K562 (cell line): ENCODE measurements around the gene NDUFA3. TPM values are rescaled to one million over a fixed set of nuclear protein-coding genes. Genes with fewer than 3 reads are reported as not detected.

Experiments
- ATAC-seq: fragments of 200-7000 bp; cut with Tn5 transposase; 3 replicates; pipeline ENCODE4 v1.9.1; 2020; ENCODE audit warnings: moderate library complexity
- BruUV-seq: library from RNA; stranded (reverse); fragments of 400-500 nt; replicated peaks from 2 replicates; lab custom pipeline; 2021; lab: Mats Ljungman, UMichigan
- CTCF ChIA-PET: fragments of 300-600 bp; formaldehyde crosslinking; extraction: SDS; loops from one replicate; lab custom pipeline; 2021; ENCODE audit warnings: low intra/inter-chr PET ratio; lab: Yijun Ruan, JAX
- POLR2A ChIA-PET: fragments of 300-600, 350-650 bp; sonication (Branson Sonifier 250); formaldehyde crosslinking; extraction: SDS; loops from one replicate; lab custom pipeline; 2021; ENCODE audit warnings: antibody characterized with exemption, inconsistent platforms; lab: Yijun Ruan, JAX
- DNase-seq, 4 experiments: peaks; one replicate each; pipeline versions ENCODE4 v3.0.0 to v3.0.0-alpha.2; 2011 to 2018; ENCODE audit warnings: low spot score in 3 of 4, mixed read lengths in 3 of 4; ENCODE audit errors: extremely low read depth in 1 of 4
- FAIRE-seq: peaks from 2 replicates; lab custom pipeline; 2011; peaks lifted over from hg19 to GRCh38; lab: Jason Lieb, UNC
- H2AFZ ChIP-seq: 2 replicates; pipeline ENCODE4 v1.6.0; 2011; ENCODE audit warnings: low read depth, low read length, control low read depth, inconsistent platforms
- H3K27ac ChIP-seq: fragments of 200-600 bp; 3 replicates; pipeline ENCODE4 v1.8.0; 2011; ENCODE audit warnings: low read depth, mild to moderate bottlenecking, control low read depth, inconsistent platforms, low read length, moderate library complexity, mixed read lengths; ENCODE audit errors: extremely low read depth
- H3K27me3 ChIP-seq, 2 experiments: fragments of 300-600 bp in 1 of 2; 2 replicates in 1 of 2; 3 replicates in 1 of 2; pipeline versions ENCODE4 v1.6.0 to v1.8.0; 2011; ENCODE audit warnings: inconsistent platforms in 2 of 2, low read length in 2 of 2, mild to moderate bottlenecking in 1 of 2, mixed read lengths in 1 of 2, moderate library complexity in 1 of 2; ENCODE audit not compliant: control insufficient read depth in 2 of 2, insufficient read depth in 2 of 2
- H3K36me3 ChIP-seq: fragments of 300-600 bp; 3 replicates; pipeline ENCODE4 v1.8.0; 2011; ENCODE audit warnings: mild to moderate bottlenecking, low read length, inconsistent platforms; ENCODE audit not compliant: control insufficient read depth, insufficient read depth
- H3K4me1 ChIP-seq, 2 experiments: fragments of 200-600 bp in 1 of 2; replicated peaks in 1 of 2; 2 replicates in 1 of 2; 3 replicates in 1 of 2; pipeline versions ENCODE4 v1.5.1 to v1.8.0; 2011; ENCODE audit warnings: inconsistent platforms in 2 of 2, low read length in 2 of 2, mild to moderate bottlenecking in 1 of 2, mixed read lengths in 1 of 2, moderate library complexity in 1 of 2; ENCODE audit not compliant: control insufficient read depth in 2 of 2, insufficient read depth in 2 of 2
- H3K4me2 ChIP-seq: 2 replicates; pipeline ENCODE4 v1.6.1; 2011; ENCODE audit warnings: low read length, control low read depth, inconsistent platforms, mixed read lengths; ENCODE audit not compliant: insufficient read depth
- H3K4me3 ChIP-seq: fragments of 200-600 bp; sonication (generic), shearing (Covaris generic); 2 replicates; pipeline ENCODE4 v1.5.1; 2016; ENCODE audit warnings: control low read depth, inconsistent platforms
- H3K79me2 ChIP-seq: fragments of 200-600 bp; 3 replicates; pipeline ENCODE4 v1.8.0; 2011; ENCODE audit warnings: low read length, inconsistent platforms; ENCODE audit not compliant: control insufficient read depth, insufficient read depth
- H3K9ac ChIP-seq, 2 experiments: 2 replicates each; pipeline versions ENCODE4 v1.6.0 to v1.6.1; 2011; ENCODE audit warnings: low read depth in 2 of 2, low read length in 2 of 2, control low read depth in 1 of 2, inconsistent platforms in 1 of 2, mild to moderate bottlenecking in 1 of 2, mixed read lengths in 1 of 2; ENCODE audit not compliant: insufficient read depth in 1 of 2
- H3K9me1 ChIP-seq: one replicate; pipeline ENCODE4 v1.6.0; 2011; ENCODE audit warnings: inconsistent platforms, mild to moderate bottlenecking, low read length, moderate library complexity; ENCODE audit not compliant: control insufficient read depth, insufficient read depth
- H3K9me3 ChIP-seq: replicated peaks from 2 replicates; pipeline ENCODE4 v1.5.1; 2011; ENCODE audit warnings: low read depth, low read length, inconsistent platforms; ENCODE audit not compliant: control insufficient read depth, insufficient read depth
- H4K20me1 ChIP-seq: replicated peaks from 2 replicates; pipeline ENCODE4 v1.6.1; 2011; ENCODE audit warnings: low read length, inconsistent platforms, mixed read lengths; ENCODE audit not compliant: control insufficient read depth, insufficient read depth
- CREBBP ChIP-seq: IDR thresholded peaks from one replicate; pipeline ENCODE4 v1.6.1; 2012; ENCODE audit warnings: low read depth, mild to moderate bottlenecking, control low read depth, inconsistent platforms, low read length
- PHF21A ChIP-seq: fragments of 450-650 bp; IDR thresholded peaks from 2 replicates; pipeline ENCODE4 v1.6.1; 2017; ENCODE audit warnings: low read depth, borderline replicate concordance
- POLR2B ChIP-seq: fragments of 450-650 bp; IDR thresholded peaks from 2 replicates; pipeline ENCODE4 v1.6.1; 2018; ENCODE audit warnings: low read depth; ENCODE audit not compliant: partially characterized antibody
- RBFOX2 ChIP-seq: fragments of 200-400 bp; formaldehyde crosslinking; IDR thresholded peaks from 2 replicates; pipeline ENCODE4 v1.6.1; 2017; ENCODE audit warnings: low read depth, mild to moderate bottlenecking, low read length, moderate library complexity
- WGBS: fragments of 100-300 bp; shearing (Covaris generic); methylation state at CpG from one replicate; pipeline ENCODE4 v1.1.6; 2016; ENCODE audit warnings: low coverage, mixed read lengths; ENCODE audit not compliant: insufficient coverage; ENCODE audit errors: missing lambda C conversion rate; 5-methylcytosine and 5-hydroxymethylcytosine counted together
- in situ Hi-C: fragments of 300-500 bp; cut with MboI; formaldehyde crosslinking; loops from 4 replicates; pipeline ENCODE4 v1.15.0; 2018; ENCODE audit warnings: inconsistent platforms, mixed read lengths
- intact Hi-C: fragments of 100-400 bp; cut with micrococcal nuclease; formaldehyde crosslinking; loops from 2 replicates; pipeline ENCODE4 v1.14.2; 2022
- polyA plus RNA-seq, 8 experiments: library from polyadenylated mRNA; depleted of rRNA in 4 of 8; stranded (reverse) in 5 of 8; unstranded in 3 of 8; fragments of >200 nt; fragmentation: Nextera tagmentation in 2 of 8; fragmentation: Illumina TruSeq in 1 of 8; extraction: Ambion mirVana in 2 of 8; extraction: Trizol in 1 of 8; gene quantifications; 2 replicates each; pipeline versions ENCODE4 v1.2.1 to v1.2.3, GENCODE V29; 2011 to 2014; ENCODE audit warnings: inconsistent platforms in 1 of 8, missing spikeins in 1 of 8
- total RNA-seq, 7 experiments: library from RNA; depleted of rRNA in 6 of 7; stranded (reverse); fragments of >200 nt in 6 of 7; fragmentation: Illumina TruSeq in 2 of 7; extraction: Trizol in 2 of 7; gene quantifications; 2 replicates each; pipeline versions ENCODE4 v1.2.1 to v1.2.3, GENCODE V29; 2011 to 2021; ENCODE audit warnings: low replicate concordance in 1 of 7

The NDUFA3 gene
- total and polyA plus RNA-seq, 9 of the 15 experiments (the other 6 are each of a cell fraction or from before 2014, with no cell fraction given) = 39.2 to 279 (median 138) TPM

DNA sequence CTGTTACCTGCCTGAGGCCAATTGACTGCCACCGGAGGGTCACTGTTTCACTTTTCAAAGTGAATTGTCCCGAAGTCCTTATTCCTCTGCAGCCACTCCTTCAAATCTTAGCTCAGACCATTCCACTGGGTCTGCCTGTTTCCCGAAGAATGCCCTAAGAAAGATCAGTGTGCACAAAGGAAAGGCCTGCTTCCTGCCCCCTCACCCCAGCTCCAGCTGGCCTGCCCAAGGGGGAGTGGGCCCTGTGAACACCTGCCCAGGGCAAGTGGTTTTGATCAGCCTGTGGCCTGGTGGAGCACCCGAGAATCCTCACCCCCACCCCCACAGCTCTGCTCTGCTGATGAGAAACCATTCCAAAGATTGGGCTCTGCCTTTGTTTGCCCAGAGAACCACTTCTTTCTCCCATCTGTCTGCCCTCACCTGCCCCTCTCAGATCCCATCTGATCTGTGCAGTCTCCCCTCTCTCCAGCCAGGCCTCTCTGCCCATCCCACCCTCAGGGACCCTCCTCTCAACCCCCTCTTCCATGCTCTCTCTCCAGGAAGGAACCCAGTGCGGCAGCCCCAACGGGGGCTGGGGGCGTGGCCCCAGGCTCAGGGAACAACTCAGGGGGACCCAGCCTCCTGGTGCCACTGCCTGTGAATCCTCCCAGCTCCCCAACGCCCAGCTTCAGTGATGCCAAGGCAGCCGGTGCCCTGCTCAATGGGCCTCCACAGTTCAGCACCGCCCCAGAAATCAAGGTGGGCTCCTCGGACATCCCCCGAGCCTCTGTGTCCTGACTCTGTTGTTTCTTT, 46.6 kb downstream of the NDUFA3 start:
- CTCF ChIA-PET = no interaction called here
- POLR2A ChIA-PET = interaction anchor here (0.6 to 4.1 kb wide), 4 partner anchors 9 to 62 kb away, joined by 3 to 29 read pairs (median 4); partner anchors contain the start of gene CNOT3

DNA sequence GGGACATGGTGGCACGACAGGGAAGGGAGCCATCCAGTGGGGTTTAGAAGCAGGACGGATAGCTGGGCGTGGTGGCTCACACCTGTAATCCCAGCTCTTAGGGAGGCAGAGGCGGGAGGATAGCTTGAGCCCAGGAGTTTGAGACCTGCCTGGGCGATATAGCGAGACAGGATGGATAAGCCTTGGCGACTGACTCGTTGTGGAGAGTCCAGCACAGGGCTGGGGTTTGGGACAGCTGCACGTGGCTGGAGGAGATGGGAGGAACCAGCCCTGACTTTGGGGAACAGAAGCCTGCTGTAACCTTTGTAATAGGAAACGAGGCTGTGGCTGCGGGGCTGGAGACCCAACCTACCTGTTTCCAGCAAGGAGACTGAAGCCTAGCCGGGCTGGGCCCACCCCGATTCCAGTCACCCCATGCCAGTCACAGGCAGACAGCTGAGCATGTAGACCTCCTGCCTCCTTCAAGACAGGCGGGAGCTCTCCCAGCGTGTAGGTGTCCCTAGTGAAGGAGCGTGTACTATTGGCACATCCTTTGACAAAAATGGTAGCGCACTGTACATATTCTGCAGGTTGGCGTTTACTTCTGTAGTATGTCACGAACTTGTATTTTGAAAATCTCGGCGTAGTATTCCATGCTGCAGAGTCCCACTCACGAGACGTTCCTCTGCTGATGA, 48.8 kb downstream of the NDUFA3 start:
- ChIA-PET POLR2A (interaction anchor here (0.6 to 1.5 kb wide), 6 partner anchors 8 to 1302 kb away, joined by 3 to 5 read pairs (median 4); partner anchors contain the start of genes CNOT3 and LENG1), CTCF (no interaction called here)
- intact Hi-C loops (no loop called here), in situ Hi-C loops (no loop called here)
- Histone ChIP-seq H3K36me3 (peaks cover 95% of the 10 kb centered on the region), H3K9me3 (no peaks in the 10 kb centered on the region), H3K27ac (no peak overlapping the region), H3K9me1 (no peaks in the 10 kb centered on the region), H3K4me2 (no peak overlapping the region), H2AFZ (no peak overlapping the region), H3K27me3 (no peaks in the 10 kb centered on the region), H3K4me1 (peaks cover 0 to 4% of the 10 kb centered on the region in 2 experiments; a peak in 1 of 5 replicates), H3K9ac (no peak overlapping the region), H3K79me2 (no peaks in the 10 kb centered on the region), H3K4me3 (no peak overlapping the region), H4K20me1 (no peaks in the 10 kb centered on the region; the same call in 1 of the 2 replicates)
- ATAC-seq (no peak), DNase-seq (no peak), FAIRE-seq (no peak)
- peak; percentile 4 for TF ChIP-seq POLR2B
- no peak for TF ChIP-seq PHF21A
- WGBS = 87% methylated on average over 23 of the region's 23 CpGs
- BruUV-seq = no TSS peak

More for the DNA sequence above, 46.6 kb downstream of the NDUFA3 start:
- in situ Hi-C loops (no loop called here), intact Hi-C loops (no loop called here)
- Histone ChIP-seq H3K27me3 (no peaks in the 10 kb centered on the region), H3K4me2 (no peak overlapping the region), H3K36me3 (peaks cover 96% of the 10 kb centered on the region; the same call in 2 of the 3 replicates), H3K9ac (0 out of 4 replicates have a peak overlapping the region, but pooled peaks of 1 of the 2 experiments have one; percentile 8), H3K79me2 (no peaks in the 10 kb centered on the region), H3K27ac (no peak overlapping the region), H2AFZ (no peak overlapping the region), H3K4me1 (peaks cover 0 to 10% of the 10 kb centered on the region in 2 experiments; a peak in 1 of 5 replicates), H3K9me1 (no peaks in the 10 kb centered on the region), H3K4me3 (no peak overlapping the region), H4K20me1 (no peaks in the 10 kb centered on the region; the same call in 1 of the 2 replicates), H3K9me3 (no peaks in the 10 kb centered on the region)
- ATAC-seq = no peak
- 0 out of 2 replicates have a peak, but pooled peaks have one; percentile 20 for TF ChIP-seq RBFOX2
- TF ChIP-seq CREBBP = no peak
- FAIRE-seq = no peak
- WGBS = 80% methylated on average over 6 of the region's 12 CpGs
- DNase-seq = no peak
- no TSS peak for BruUV-seq
